GM21529 (cell line): ENCODE results near the gene MAP7D1.

Experiments used
- ATAC-seq: cut with Tn5 transposase; IDR thresholded peaks from one replicate; pipeline ENCODE4 v1.9.1; 2021; ENCODE audit not compliant: unreplicated experiment

Gene MAP7D1

DNA sequence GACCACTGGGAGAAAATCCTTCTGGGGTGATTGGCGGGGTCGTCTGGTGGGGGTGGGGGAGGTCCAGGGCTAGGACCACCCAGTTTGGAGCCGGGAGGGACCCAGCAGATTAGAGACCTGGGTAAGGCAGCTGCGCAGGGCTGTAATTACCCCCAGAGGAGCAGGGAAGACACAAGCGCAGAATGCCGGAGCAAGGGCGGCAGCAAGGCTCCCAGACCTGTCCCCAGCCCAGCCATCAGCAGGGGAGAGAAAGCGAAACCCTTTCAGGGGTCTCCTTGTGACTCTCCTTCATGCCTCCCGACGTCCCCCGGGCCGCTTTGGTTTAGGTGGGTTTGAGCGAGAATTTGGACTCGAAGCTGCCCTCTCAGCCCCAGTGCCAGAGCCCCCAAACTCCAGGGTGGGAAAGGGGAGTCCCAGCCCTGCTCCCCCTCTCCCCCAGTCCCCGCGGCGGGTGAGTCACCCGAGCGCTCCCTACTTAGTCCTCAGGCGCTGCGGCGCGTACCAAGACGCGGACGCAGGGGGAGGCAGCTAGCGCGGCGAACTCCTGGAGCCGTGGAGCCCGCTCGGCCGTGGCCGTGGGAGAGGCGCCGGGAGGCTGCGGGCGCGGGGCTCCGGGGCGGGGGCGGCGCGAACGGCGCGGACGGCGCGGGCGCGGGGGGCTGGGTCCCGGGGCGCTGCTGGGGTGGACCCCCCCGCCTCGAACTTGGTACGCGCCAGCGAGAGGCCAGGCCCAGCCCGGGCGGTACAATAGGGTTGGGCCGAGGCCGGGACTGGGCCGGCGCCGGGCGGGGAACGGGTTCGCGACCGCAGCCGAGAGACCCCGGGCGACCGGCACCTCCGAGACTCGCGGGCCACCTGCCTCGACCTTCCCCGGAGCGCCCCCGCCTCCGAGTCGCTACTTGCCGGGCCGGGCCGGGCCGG, at the start of gene MAP7D1:
TSS of gene MAP7D1 (plus strand) at position 753 of the 921 bp plus-strand sequence. CDS start 258 bp downstream, outside the sequence.
- peak; percentile 48 for ATAC-seq

- no peak for ATAC-seq
Measured at GRCh38 chr1:36106269-36106668, 49.7 kb upstream of the MAP7D1 start.

DNA sequence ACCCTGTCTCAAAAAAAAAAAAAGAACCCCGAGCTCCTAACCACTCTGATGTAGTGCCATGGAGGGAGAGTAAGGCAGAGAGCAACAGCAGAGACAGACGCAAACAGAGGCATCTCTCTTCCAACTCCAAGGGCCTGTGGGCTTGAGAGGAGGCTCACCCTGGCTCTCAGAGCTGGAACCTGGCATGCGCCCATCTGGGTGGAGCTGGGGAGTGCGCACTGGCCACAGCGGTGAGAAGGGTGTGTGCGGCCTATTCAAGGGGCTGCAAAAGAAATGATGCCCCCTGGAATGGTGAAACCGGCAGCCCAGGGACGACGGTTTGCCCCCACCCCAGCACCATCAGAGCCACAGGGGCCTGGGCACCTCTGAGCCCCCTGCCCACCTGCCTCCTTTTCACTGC, 48.6 kb upstream of the MAP7D1 start:
- no peak for ATAC-seq

DNA sequence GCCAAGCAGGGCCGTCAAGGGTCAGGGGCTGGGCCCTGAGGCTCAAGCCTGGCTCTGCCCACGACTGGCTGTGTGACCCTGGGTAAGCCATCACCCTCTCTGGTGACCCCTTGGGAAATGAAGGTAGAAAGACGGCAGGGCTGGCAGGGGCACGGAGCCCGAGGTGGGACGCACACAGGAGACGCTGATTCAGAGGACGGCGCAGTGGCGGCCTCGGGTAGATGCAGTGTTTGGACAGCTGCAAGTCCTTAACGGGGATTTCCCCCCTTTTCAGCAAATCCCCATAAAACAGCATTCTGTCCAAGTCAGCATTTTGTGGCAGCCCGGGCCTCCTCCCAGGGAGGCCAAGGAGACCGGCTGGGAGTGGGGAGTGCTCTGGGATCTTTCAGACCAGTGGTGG, 47.6 kb upstream of the MAP7D1 start:
- no peak for ATAC-seq

- no peak for ATAC-seq
Measured at GRCh38 chr1:36109041-36109679, 46.8 kb upstream of the MAP7D1 start.

- no peak for ATAC-seq
Measured at GRCh38 chr1:36111151-36111550, 44.8 kb upstream of the MAP7D1 start.

DNA sequence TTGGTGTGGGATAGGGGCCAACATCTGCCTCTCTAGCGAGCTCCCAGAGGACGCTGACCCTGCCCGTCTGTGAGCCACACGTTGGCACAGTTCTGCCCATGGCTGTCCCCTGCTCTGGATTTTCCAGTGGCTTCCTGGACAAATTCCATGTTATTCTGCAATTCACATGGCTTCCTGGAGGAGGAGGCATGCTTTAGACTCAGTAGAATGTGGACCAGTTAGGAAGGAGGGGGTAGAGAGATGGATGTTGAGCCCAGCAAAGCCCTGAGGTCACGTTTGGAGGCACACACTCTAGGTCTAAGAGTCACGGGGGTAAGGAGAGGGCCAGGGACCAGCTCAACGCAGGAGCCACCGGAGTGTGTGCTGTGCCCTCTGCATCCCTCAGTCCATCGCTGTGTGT, 43.1 kb upstream of the MAP7D1 start:
- no peak for ATAC-seq

- no peak for ATAC-seq
Measured at GRCh38 chr1:36114371-36114770, 41.6 kb upstream of the MAP7D1 start.

DNA sequence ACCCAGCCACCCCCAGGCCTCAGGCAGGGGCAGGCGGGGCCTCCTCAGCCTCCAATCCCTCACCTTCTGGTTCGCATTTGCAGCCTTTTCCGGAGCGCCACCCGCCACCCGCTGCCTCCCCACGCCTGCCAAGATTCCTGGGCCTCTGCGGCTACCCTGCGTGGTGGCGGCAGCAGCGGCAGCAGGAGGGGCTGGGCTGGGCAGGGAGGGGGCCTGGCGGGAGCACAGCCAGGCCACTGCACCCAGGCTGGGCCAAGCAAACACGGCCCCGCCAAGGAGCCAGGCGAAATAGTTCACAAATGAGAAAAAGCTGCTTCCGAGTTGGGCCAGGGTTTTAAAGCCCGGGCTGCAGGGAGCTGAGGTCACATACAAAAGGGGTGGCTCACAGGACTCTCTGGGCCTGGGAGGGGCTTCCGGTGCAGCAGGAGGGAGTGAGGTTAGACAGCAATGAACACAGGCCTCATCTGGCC, 40.7 kb upstream of the MAP7D1 start:
- ATAC-seq = no peak

GRCh38 chr1:36115931-36116330, 40.0 kb upstream of the MAP7D1 start:
- ATAC-seq = no peak

GRCh38 chr1:36116901-36117300, 39.1 kb upstream of the MAP7D1 start:
- ATAC-seq = no peak

GRCh38 chr1:36118447-36119204, 37.3 kb upstream of the MAP7D1 start:
- ATAC-seq = no peak

GRCh38 chr1:36119456-36119855, 36.5 kb upstream of the MAP7D1 start:
- no peak for ATAC-seq

- no peak for ATAC-seq
Measured at GRCh38 chr1:36122062-36123030, 33.6 kb upstream of the MAP7D1 start.

DNA sequence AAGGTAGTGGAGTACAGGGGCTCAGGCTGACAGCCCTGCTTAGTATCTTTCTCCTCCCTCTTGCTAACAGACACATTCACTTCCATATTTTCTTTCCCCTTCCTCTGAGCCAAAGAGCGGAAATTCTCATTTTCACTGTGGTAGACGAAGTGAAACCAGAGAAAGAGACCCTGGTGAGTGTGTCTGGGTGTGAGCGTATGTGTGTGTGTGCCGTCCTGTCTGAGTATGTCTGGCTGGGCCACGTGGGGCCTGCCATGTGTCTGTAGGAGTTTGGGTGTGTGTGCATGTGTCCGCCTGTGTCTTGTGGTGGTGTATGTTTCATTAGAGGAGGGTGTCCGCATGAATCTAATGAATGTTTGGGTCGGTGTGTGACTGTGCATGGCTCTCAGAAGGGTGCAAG, 32.6 kb upstream of the MAP7D1 start:
- no peak for ATAC-seq

DNA sequence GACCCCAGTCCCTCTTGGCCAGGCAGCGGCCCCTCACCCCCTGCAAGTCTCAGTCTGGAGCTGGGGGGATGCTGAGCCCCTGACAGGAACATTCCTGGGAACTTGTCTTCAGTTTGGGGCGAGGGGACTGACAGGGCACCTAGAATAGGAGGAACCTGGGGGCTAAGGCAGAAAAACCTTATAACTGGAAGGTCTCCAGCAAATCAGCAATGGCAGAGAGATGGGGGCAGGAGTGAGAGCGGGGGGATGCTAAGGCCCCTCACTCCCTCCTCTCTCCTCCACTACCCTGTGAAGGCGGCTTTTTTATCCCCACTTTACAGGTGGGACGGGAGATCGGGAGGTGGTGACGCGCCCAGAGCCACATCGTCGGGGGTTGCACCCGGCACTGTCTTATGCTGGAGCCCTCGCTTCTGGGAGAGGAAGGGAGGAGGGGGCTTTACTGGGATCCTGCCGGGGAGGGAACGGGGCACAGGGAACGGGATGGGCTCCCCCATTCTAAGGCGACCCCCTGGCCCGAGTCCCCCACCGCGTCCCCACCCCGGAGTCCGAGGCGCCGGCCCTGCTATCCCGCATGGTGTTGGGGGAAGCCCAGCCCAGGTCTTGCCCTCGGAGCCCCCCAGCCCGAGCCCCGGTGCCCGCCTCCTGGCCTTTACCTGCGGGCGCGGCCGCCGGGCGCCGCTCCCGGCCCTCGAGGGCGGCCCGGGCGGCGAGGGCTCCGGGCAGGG, 31.4 kb upstream of the MAP7D1 start:
- ATAC-seq = no peak

- no peak for ATAC-seq
Measured at GRCh38 chr1:36125129-36125991, 30.6 kb upstream of the MAP7D1 start, which contains the start of gene COL8A2. TSS of gene COL8A2 (minus strand) at chr1:36125222. CDS start at chr1:36100242, 24,980 bp downstream.

GRCh38 chr1:36126005-36126716, 29.8 kb upstream of the MAP7D1 start:
- no peak for ATAC-seq
